HG03439 (cell line): ENCODE results near the gene TMPRSS7.
A peak's percentile ranks its signal among the peaks of the same experiment; 100 is the strongest.

Experiments used
- ATAC-seq: cut with Tn5 transposase; IDR thresholded peaks from one replicate; pipeline ENCODE4 v1.9.1; 2021; ENCODE audit warnings: mild to moderate bottlenecking, moderate library complexity; ENCODE audit not compliant: unreplicated experiment

Gene TMPRSS7

GRCh38 chr3:112092496-112093179, 58.1 kb downstream of the TMPRSS7 start:
- ATAC-seq, result no peak

GRCh38 chr3:112093180-112093522, 58.6 kb downstream of the TMPRSS7 start:
- ATAC-seq, result no peak

GRCh38 chr3:112095731-112096130, 61.2 kb downstream of the TMPRSS7 start:
- no peak for ATAC-seq

GRCh38 chr3:112096176-112096575, 61.6 kb downstream of the TMPRSS7 start:
- ATAC-seq, result no peak

- no peak for ATAC-seq
These were observed 62.8 kb downstream of the TMPRSS7 start for GRCh38 chr3:112097378-112097777.

GRCh38 chr3:112101916-112102315, 67.4 kb downstream of the TMPRSS7 start:
- ATAC-seq, result no peak

- ATAC-seq, result no peak
These were observed 70.2 kb downstream of the TMPRSS7 start for GRCh38 chr3:112104774-112105173.

- ATAC-seq, result no peak
These were observed 74.8 kb downstream of the TMPRSS7 start for GRCh38 chr3:112109322-112109721.

GRCh38 chr3:112111785-112112402, 77.4 kb downstream of the TMPRSS7 start:
- ATAC-seq, result peak; percentile 42

- ATAC-seq, result no peak
These were observed 80.1 kb downstream of the TMPRSS7 start for GRCh38 chr3:112114576-112115160.

GRCh38 chr3:112115161-112115739, 80.7 kb downstream of the TMPRSS7 start:
- ATAC-seq, result peak; percentile 38

GRCh38 chr3:112115806-112116383, 81.4 kb downstream of the TMPRSS7 start:
- no peak for ATAC-seq

- ATAC-seq, result no peak
These were observed 82.2 kb downstream of the TMPRSS7 start for GRCh38 chr3:112116748-112117186.

- ATAC-seq, result no peak
These were observed 82.9 kb downstream of the TMPRSS7 start for GRCh38 chr3:112117415-112117814.

GRCh38 chr3:112117841-112118571, 83.5 kb downstream of the TMPRSS7 start:
- no peak for ATAC-seq

- ATAC-seq, result no peak
These were observed 85.7 kb downstream of the TMPRSS7 start for GRCh38 chr3:112119962-112120836.

- ATAC-seq, result no peak
These were observed 87.3 kb downstream of the TMPRSS7 start for GRCh38 chr3:112121577-112122547.

- ATAC-seq, result no peak
These were observed 88.3 kb downstream of the TMPRSS7 start for GRCh38 chr3:112122870-112123269.

GRCh38 chr3:112123548-112123947, 89.0 kb downstream of the TMPRSS7 start:
- ATAC-seq, result no peak
